GM19035 (cell line): ENCODE data around the gene MCUB.

ENCODE experiments used
- ATAC-seq: cut with Tn5 transposase; IDR thresholded peaks from one replicate; pipeline ENCODE4 v1.9.1; 2021; ENCODE audit not compliant: unreplicated experiment

MCUB gene

GRCh38 chr4:109627361-109627760 lies 67.3 kb downstream of the MCUB start:
- no peak for ATAC-seq

GRCh38 chr4:109629775-109630174 lies 69.7 kb downstream of the MCUB start:
- no peak for ATAC-seq

GRCh38 chr4:109631532-109632108 lies 71.6 kb downstream of the MCUB start:
- no peak for ATAC-seq

- ATAC-seq: no peak
Measured at GRCh38 chr4:109640644-109641043, 80.6 kb downstream of the MCUB start.

GRCh38 chr4:109645874-109646710 lies 86.0 kb downstream of the MCUB start:
- no peak for ATAC-seq

GRCh38 chr4:109648266-109648996 lies 88.4 kb downstream of the MCUB start:
- peak; percentile 53 for ATAC-seq

GRCh38 chr4:109648997-109649575 lies 89.0 kb downstream of the MCUB start:
- ATAC-seq: no peak

- peak; percentile 83 for ATAC-seq
Measured at GRCh38 chr4:109649872-109650271, 89.8 kb downstream of the MCUB start.

GRCh38 chr4:109655396-109655795 lies 95.3 kb downstream of the MCUB start:
- no peak for ATAC-seq

- ATAC-seq: no peak
Measured at GRCh38 chr4:109657854-109658418, 97.9 kb downstream of the MCUB start.

GRCh38 chr4:109658871-109659410 lies 98.9 kb downstream of the MCUB start:
- ATAC-seq: no peak

GRCh38 chr4:109662116-109662515 lies 102.1 kb downstream of the MCUB start:
- no peak for ATAC-seq

GRCh38 chr4:109662771-109663170 lies 102.7 kb downstream of the MCUB start:
- ATAC-seq: no peak

- ATAC-seq: no peak
Measured at GRCh38 chr4:109665783-109666485, 105.9 kb downstream of the MCUB start.

GRCh38 chr4:109671350-109671749 lies 111.3 kb downstream of the MCUB start:
- ATAC-seq: no peak

GRCh38 chr4:109672169-109672930 lies 112.3 kb downstream of the MCUB start:
- ATAC-seq: no peak

- ATAC-seq: no peak
Measured at GRCh38 chr4:109673303-109673702, 113.3 kb downstream of the MCUB start.

GRCh38 chr4:109675181-109675580 lies 115.1 kb downstream of the MCUB start:
- ATAC-seq: peak; percentile 58

- no peak for ATAC-seq
Measured at GRCh38 chr4:109675843-109676242, 115.8 kb downstream of the MCUB start.

- ATAC-seq: no peak
Measured at GRCh38 chr4:109676886-109677285, 116.8 kb downstream of the MCUB start.
